ENCODE measurements around the gene RCBTB2.

- TF ChIP-seq ZNF274 (IDR thresholded peaks at IDR 0.05; ENCODE audit: low read depth, low read length), result no peak
- TF ChIP-seq SUZ12 (IDR thresholded peaks at IDR 0.05; ENCODE audit: extremely low read depth, insufficient read depth, insufficient read length), result no peak
- no peak for TF ChIP-seq YY1 (IDR thresholded peaks at IDR 0.05; ENCODE audit: insufficient read depth, insufficient read length)
Measured at GRCh38 chr13:48568370-48569103, 35.7 kb upstream of the RCBTB2 start.
